K562 (cell line): ENCODE data around the gene GIGYF1. TPM values are rescaled to one million over a fixed set of nuclear protein-coding genes. Genes with fewer than 3 reads are reported as not detected.

ENCODE experiments used
- ATF6 ChIP-seq: sonication (generic); formaldehyde crosslinking; IDR thresholded peaks from 2 replicates; pipeline ENCODE4 v1.4.0; 2020; ENCODE audit warnings: mild to moderate bottlenecking, missing genetic modification reagents
- CCAR2 ChIP-seq: fragments of 200-400 bp; formaldehyde crosslinking; IDR thresholded peaks from 2 replicates; pipeline ENCODE4 v1.6.1; 2017; ENCODE audit warnings: mild to moderate bottlenecking, low read depth, low read length
- CREBBP ChIP-seq: IDR thresholded peaks from one replicate; pipeline ENCODE4 v1.6.1; 2012; ENCODE audit warnings: low read depth, mild to moderate bottlenecking, control low read depth, inconsistent platforms, low read length
- FOS ChIP-seq: IDR thresholded peaks from 3 replicates; pipeline ENCODE4 v1.6.1; 2011; ENCODE audit not compliant: insufficient read length; ENCODE audit errors: extremely low read depth
- FOXP1 ChIP-seq: sonication (generic); formaldehyde crosslinking; IDR thresholded peaks from 2 replicates; pipeline ENCODE4 v1.8.0; 2022; ENCODE audit warnings: mild to moderate bottlenecking, missing genetic modification reagents
- GATAD2A ChIP-seq: fragments of 450-650 bp; IDR thresholded peaks from 2 replicates; pipeline ENCODE4 v1.6.1; 2017
- HIVEP1 ChIP-seq: fragments of 250-450 bp; sonication (Bioruptor Pico); IDR thresholded peaks from 2 replicates; pipeline ENCODE4 v1.4.0; 2020; ENCODE audit warnings: mild to moderate bottlenecking
- KLF13 ChIP-seq: fragments of 450-650 bp; IDR thresholded peaks from 2 replicates; pipeline ENCODE4 v1.6.1; 2016; ENCODE audit warnings: missing genetic modification characterization, low read depth, mild to moderate bottlenecking, missing compliant biosample characterization, moderate library complexity, borderline replicate concordance
- L3MBTL2 ChIP-seq: fragments of 450-650 bp; IDR thresholded peaks from 2 replicates; pipeline ENCODE4 v1.6.1; 2016; ENCODE audit warnings: mild to moderate bottlenecking, moderate library complexity
- PCBP2 ChIP-seq: fragments of 200-400 bp; formaldehyde crosslinking; IDR thresholded peaks from 2 replicates; pipeline ENCODE4 v1.6.1; 2018; ENCODE audit warnings: low read length, low read depth, mild to moderate bottlenecking, moderate library complexity; ENCODE audit not compliant: poor library complexity, severe bottlenecking
- POLR2AphosphoS5 ChIP-seq: IDR thresholded peaks from 2 replicates; pipeline ENCODE4 v1.6.1; 2011; ENCODE audit warnings: mild to moderate bottlenecking, low read depth, low read length, moderate library complexity; ENCODE audit not compliant: control insufficient read depth, insufficient read depth
- RBM17 ChIP-seq: fragments of 200-400 bp; formaldehyde crosslinking; IDR thresholded peaks from 2 replicates; pipeline ENCODE4 v1.6.1; 2017; ENCODE audit warnings: low read depth, mild to moderate bottlenecking, low read length, borderline replicate concordance
- TCFL5 ChIP-seq: fragments of 250-450 bp; sonication (Bioruptor Pico); conservative IDR thresholded peaks from 2 replicates; pipeline ENCODE4 v1.6.1; 2021; ENCODE audit warnings: mild to moderate bottlenecking, moderate library complexity, matching md5 sums
- USF1 ChIP-seq: sonication (generic); formaldehyde crosslinking; IDR thresholded peaks from 2 replicates; pipeline ENCODE4 v1.9.0; 2022; ENCODE audit warnings: mild to moderate bottlenecking, missing genetic modification reagents
- ZNF253 ChIP-seq: fragments of 250-450 bp; sonication (Bioruptor Pico); conservative IDR thresholded peaks from 2 replicates; pipeline ENCODE4 v1.6.1; 2021; ENCODE audit warnings: mild to moderate bottlenecking
- ZNF324 ChIP-seq: fragments of 250-450 bp; sonication (Bioruptor Pico); IDR thresholded peaks from 2 replicates; pipeline ENCODE4 v1.4.0; 2020; ENCODE audit warnings: mild to moderate bottlenecking
- polyA plus RNA-seq, 8 experiments: library from polyadenylated mRNA; depleted of rRNA in 4 of 8; stranded (reverse) in 5 of 8; unstranded in 3 of 8; fragments of >200 nt; fragmentation: Nextera tagmentation in 2 of 8; fragmentation: Illumina TruSeq in 1 of 8; extraction: Ambion mirVana in 2 of 8; extraction: Trizol in 1 of 8; gene quantifications; 2 replicates each; pipeline versions ENCODE4 v1.2.1 to v1.2.3, GENCODE V29; 2011 to 2014; ENCODE audit warnings: inconsistent platforms in 1 of 8, missing spikeins in 1 of 8
- total RNA-seq, 7 experiments: library from RNA; depleted of rRNA in 6 of 7; stranded (reverse); fragments of >200 nt in 6 of 7; fragmentation: Illumina TruSeq in 2 of 7; extraction: Trizol in 2 of 7; gene quantifications; 2 replicates each; pipeline versions ENCODE4 v1.2.1 to v1.2.3, GENCODE V29; 2011 to 2021; ENCODE audit warnings: low replicate concordance in 1 of 7

The GIGYF1 gene
- total and polyA plus RNA-seq, 9 of the 15 experiments (the other 6 are each of a cell fraction or from before 2014, with no cell fraction given), result 0.56 to 76.2 (median 16.8) TPM

GRCh38 chr7:100705753-100706671 is 12.0 kb upstream of the GIGYF1 start, which contains the start of gene POP7 (continued):
- peak; percentile 29; the same call in 1 of the 2 replicates for TF ChIP-seq KLF13
- no peak for TF ChIP-seq CCAR2
- TF ChIP-seq USF1, result peak; percentile 65
- TF ChIP-seq TCFL5 (CRISPR knock-in tag), result no peak
- TF ChIP-seq CREBBP, result no peak
- TF ChIP-seq GATAD2A, result peak; percentile 60; the same call in 1 of the 2 replicates
- TF ChIP-seq FOS, result no peak
- TF ChIP-seq ZNF324 (CRISPR knock-in tag), result 0 out of 2 replicates have a peak, but pooled peaks have one; percentile 2
- peak; percentile 75; the same call in 1 of the 2 replicates for TF ChIP-seq FOXP1 (CRISPR knock-in tag)
- TF ChIP-seq ATF6 (CRISPR knock-in tag), result no peak
- TF ChIP-seq ZNF253 (CRISPR knock-in tag), result 0 out of 2 replicates have a peak, but pooled peaks have one; percentile 7
- TF ChIP-seq HIVEP1 (CRISPR knock-in tag), result no peak
- TF ChIP-seq L3MBTL2, result peak; percentile 90
- TF ChIP-seq RBM17, result no peak
- TF ChIP-seq PCBP2, result no peak
- peak; percentile 72 for TF ChIP-seq POLR2AphosphoS5
